OCI-LY7 (cell line): ENCODE data around the gene IRAK3.

Experiments used
- CTCF ChIP-seq: fragments of 200-600 bp; sonication (generic); conservative IDR thresholded peaks from 2 replicates; pipeline ENCODE4 v1.5.1; 2014; ENCODE audit warnings: mild to moderate bottlenecking, antibody characterized with exemption, low read length, moderate library complexity, mixed read lengths
- EZH2phosphoT487 ChIP-seq: fragments of 200-600 bp; sonication (generic); IDR thresholded peaks from 2 replicates; pipeline ENCODE4 v1.6.1; 2018; ENCODE audit warnings: low read depth, borderline replicate concordance, mild to moderate bottlenecking, mixed run types, antibody characterized with exemption, low read length, moderate library complexity, mixed read lengths

- no peak for TF ChIP-seq EZH2phosphoT487
- TF ChIP-seq CTCF: no peak
Measured at GRCh38 chr12:66143868-66144267, 45.1 kb upstream of the IRAK3 start.
